ENCODE results near the gene GATA6. TPM values are rescaled to one million over a fixed set of nuclear protein-coding genes. Genes with fewer than 3 reads are reported as not detected.

The GATA6 gene
- total and polyA plus RNA-seq, 2 of the 8 experiments (the other 6 are each of a cell fraction or from before 2014, with no cell fraction given) = 0.09 TPM; not detected in 1

- TF ChIP-seq, protein P1, sequence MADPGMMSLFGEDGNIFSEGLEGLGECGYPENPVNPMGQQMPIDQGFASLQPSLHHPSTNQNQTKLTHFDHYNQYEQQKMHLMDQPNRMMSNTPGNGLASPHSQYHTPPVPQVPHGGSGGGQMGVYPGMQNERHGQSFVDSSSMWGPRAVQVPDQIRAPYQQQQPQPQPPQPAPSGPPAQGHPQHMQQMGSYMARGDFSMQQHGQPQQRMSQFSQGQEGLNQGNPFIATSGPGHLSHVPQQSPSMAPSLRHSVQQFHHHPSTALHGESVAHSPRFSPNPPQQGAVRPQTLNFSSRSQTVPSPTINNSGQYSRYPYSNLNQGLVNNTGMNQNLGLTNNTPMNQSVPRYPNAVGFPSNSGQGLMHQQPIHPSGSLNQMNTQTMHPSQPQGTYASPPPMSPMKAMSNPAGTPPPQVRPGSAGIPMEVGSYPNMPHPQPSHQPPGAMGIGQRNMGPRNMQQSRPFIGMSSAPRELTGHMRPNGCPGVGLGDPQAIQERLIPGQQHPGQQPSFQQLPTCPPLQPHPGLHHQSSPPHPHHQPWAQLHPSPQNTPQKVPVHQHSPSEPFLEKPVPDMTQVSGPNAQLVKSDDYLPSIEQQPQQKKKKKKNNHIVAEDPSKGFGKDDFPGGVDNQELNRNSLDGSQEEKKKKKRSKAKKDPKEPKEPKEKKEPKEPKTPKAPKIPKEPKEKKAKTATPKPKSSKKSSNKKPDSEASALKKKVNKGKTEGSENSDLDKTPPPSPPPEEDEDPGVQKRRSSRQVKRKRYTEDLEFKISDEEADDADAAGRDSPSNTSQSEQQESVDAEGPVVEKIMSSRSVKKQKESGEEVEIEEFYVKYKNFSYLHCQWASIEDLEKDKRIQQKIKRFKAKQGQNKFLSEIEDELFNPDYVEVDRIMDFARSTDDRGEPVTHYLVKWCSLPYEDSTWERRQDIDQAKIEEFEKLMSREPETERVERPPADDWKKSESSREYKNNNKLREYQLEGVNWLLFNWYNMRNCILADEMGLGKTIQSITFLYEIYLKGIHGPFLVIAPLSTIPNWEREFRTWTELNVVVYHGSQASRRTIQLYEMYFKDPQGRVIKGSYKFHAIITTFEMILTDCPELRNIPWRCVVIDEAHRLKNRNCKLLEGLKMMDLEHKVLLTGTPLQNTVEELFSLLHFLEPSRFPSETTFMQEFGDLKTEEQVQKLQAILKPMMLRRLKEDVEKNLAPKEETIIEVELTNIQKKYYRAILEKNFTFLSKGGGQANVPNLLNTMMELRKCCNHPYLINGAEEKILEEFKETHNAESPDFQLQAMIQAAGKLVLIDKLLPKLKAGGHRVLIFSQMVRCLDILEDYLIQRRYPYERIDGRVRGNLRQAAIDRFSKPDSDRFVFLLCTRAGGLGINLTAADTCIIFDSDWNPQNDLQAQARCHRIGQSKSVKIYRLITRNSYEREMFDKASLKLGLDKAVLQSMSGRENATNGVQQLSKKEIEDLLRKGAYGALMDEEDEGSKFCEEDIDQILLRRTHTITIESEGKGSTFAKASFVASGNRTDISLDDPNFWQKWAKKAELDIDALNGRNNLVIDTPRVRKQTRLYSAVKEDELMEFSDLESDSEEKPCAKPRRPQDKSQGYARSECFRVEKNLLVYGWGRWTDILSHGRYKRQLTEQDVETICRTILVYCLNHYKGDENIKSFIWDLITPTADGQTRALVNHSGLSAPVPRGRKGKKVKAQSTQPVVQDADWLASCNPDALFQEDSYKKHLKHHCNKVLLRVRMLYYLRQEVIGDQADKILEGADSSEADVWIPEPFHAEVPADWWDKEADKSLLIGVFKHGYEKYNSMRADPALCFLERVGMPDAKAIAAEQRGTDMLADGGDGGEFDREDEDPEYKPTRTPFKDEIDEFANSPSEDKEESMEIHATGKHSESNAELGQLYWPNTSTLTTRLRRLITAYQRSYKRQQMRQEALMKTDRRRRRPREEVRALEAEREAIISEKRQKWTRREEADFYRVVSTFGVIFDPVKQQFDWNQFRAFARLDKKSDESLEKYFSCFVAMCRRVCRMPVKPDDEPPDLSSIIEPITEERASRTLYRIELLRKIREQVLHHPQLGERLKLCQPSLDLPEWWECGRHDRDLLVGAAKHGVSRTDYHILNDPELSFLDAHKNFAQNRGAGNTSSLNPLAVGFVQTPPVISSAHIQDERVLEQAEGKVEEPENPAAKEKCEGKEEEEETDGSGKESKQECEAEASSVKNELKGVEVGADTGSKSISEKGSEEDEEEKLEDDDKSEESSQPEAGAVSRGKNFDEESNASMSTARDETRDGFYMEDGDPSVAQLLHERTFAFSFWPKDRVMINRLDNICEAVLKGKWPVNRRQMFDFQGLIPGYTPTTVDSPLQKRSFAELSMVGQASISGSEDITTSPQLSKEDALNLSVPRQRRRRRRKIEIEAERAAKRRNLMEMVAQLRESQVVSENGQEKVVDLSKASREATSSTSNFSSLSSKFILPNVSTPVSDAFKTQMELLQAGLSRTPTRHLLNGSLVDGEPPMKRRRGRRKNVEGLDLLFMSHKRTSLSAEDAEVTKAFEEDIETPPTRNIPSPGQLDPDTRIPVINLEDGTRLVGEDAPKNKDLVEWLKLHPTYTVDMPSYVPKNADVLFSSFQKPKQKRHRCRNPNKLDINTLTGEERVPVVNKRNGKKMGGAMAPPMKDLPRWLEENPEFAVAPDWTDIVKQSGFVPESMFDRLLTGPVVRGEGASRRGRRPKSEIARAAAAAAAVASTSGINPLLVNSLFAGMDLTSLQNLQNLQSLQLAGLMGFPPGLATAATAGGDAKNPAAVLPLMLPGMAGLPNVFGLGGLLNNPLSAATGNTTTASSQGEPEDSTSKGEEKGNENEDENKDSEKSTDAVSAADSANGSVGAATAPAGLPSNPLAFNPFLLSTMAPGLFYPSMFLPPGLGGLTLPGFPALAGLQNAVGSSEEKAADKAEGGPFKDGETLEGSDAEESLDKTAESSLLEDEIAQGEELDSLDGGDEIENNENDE (IDR thresholded peaks at IDR 0.05; ENCODE audit: insufficient replicate concordance, low read length) = no peak
- TF ChIP-seq ASH2L (IDR thresholded peaks at IDR 0.05; ENCODE audit: low read length) (no peak), PHF8 (conservative IDR thresholded peaks at IDR 0.05; ENCODE audit: low read depth, low read length) (no peak), POU5F1 (IDR thresholded peaks at IDR 0.05; ENCODE audit: low read depth, low read length) (no peak), KDM4A (IDR thresholded peaks at IDR 0.05; ENCODE audit: low read depth, low read length, severe bottlenecking) (no peak)
These were observed 25.7 kb downstream of the GATA6 start (continued) for GRCh38 chr18:22195052-22195451.
